PC-3 (cell line): ENCODE measurements around the gene PADI6.

Source experiments
- CTCF ChIP-seq: fragments of 300-600 bp; sonication (generic); conservative IDR thresholded peaks from 2 replicates; pipeline ENCODE4 v1.5.1; 2017; ENCODE audit warnings: antibody characterized with exemption, low read depth, mild to moderate bottlenecking, low read length
- EZH2 ChIP-seq: fragments of 300-600 bp; sonication (generic); IDR thresholded peaks from one replicate; pipeline ENCODE4 v1.6.1; 2017; ENCODE audit warnings: antibody characterized with exemption, mild to moderate bottlenecking, low read length; ENCODE audit not compliant: unreplicated experiment
- EZH2phosphoT487 ChIP-seq: fragments of 300-600 bp; sonication (generic); IDR thresholded peaks from 2 replicates; pipeline ENCODE4 v1.6.1; 2018; ENCODE audit warnings: mild to moderate bottlenecking, antibody characterized with exemption, low read length, borderline replicate concordance

DNA sequence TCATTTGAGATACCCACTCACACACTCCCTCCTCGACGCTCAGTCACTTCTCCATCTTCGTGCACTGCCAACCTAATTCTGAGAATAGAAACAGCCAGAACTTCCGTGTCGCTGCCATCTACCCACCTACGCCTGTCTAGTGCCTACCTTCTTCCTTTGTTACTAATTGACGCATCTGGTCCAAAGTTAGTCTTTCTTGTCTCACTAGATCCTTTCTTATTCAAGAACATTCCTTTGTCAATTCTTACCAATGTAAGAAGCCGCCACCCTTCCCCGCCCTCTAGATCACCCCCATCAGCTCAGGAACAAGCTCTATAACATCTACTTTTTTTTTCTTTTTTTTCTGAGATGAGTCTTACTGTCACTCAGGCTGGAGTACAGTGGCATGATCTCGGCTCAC is 3.7 kb downstream of the PADI6 start:
- no peak for TF ChIP-seq CTCF
- no peak for TF ChIP-seq EZH2
- no peak for TF ChIP-seq EZH2phosphoT487
